Naive B cell (primary cell): Measurements from ENCODE around the gene TSSK3. TPM values are rescaled to one million over a fixed set of nuclear protein-coding genes. Genes with fewer than 3 reads are reported as not detected.
A peak's percentile ranks its signal among the peaks of the same experiment; 100 is the strongest.

Experiments
- ATAC-seq, 2 donors: fragments of 150-1000 bp; cut with Tn5 transposase; 2 replicates each; pipeline ENCODE4 v1.10.0; 2021; ENCODE audit warnings: low read depth in 2 of 2, mild to moderate bottlenecking in 2 of 2, moderate library complexity in 2 of 2
- DNase-seq: peaks from one replicate; pipeline ENCODE4 v3.0.0; 2022
- H3K27ac Mint-ChIP-seq, 6 donors: one replicate each; pipeline ENCODE4 v1.8.0; 2020 to 2022; ENCODE audit warnings: mild to moderate bottlenecking in 6 of 6, mixed read lengths in 6 of 6, moderate library complexity in 5 of 6, inconsistent platforms in 2 of 6
- H3K27me3 Mint-ChIP-seq, 3 donors: one replicate each; pipeline ENCODE4 v1.8.0; 2021 to 2022; ENCODE audit warnings: mixed read lengths in 3 of 3, mild to moderate bottlenecking in 1 of 3
- H3K36me3 Mint-ChIP-seq, 2 donors: one replicate each; pipeline ENCODE4 v1.8.0; 2020 to 2022; ENCODE audit warnings: mixed read lengths in 2 of 2, inconsistent platforms in 1 of 2, mild to moderate bottlenecking in 1 of 2
- H3K4me1 Mint-ChIP-seq, 3 donors: one replicate each; pipeline ENCODE4 v1.8.0; 2020 to 2022; ENCODE audit warnings: mixed read lengths in 3 of 3, inconsistent platforms in 1 of 3, mild to moderate bottlenecking in 1 of 3, moderate library complexity in 1 of 3
- H3K4me3 Mint-ChIP-seq, 8 donors: one replicate each; pipeline ENCODE4 v1.8.0; 2020 to 2022; ENCODE audit warnings: mild to moderate bottlenecking in 8 of 8, mixed read lengths in 8 of 8, moderate library complexity in 8 of 8, inconsistent platforms in 2 of 8
- H3K9me3 Mint-ChIP-seq, 7 donors: one replicate each; pipeline ENCODE4 v1.8.0; 2020 to 2022; ENCODE audit warnings: mixed read lengths in 7 of 7, mild to moderate bottlenecking in 5 of 7, inconsistent platforms in 2 of 7, moderate library complexity in 1 of 7
- polyA plus RNA-seq, 6 donors: library from polyadenylated mRNA; unstranded; fragments of 300-500 nt; fragmentation: Illumina TruSeq; gene quantifications; one replicate each; pipeline ENCODE4 v1.2.3, GENCODE V29; 2021; ENCODE audit warnings: low read depth in 6 of 6

Gene TSSK3
- polyA plus RNA-seq, 6 donors from 2014 or later: 0.30 to 4.8 (median 0.94) TPM

GRCh38 chr1:32405672-32406467, 43.5 kb downstream of the TSSK3 start:
- peaks cover 0 to 4% (median 0%) of the 10 kb centered on the region in 3 donors for H3K27me3 Mint-ChIP-seq
- DNase-seq (no peak), ATAC-seq (no peak)
- H3K9me3 Mint-ChIP-seq: no peaks in the 10 kb centered on the region
- no peaks in the 10 kb centered on the region for H3K36me3 Mint-ChIP-seq
- H3K4me1 Mint-ChIP-seq: peaks cover under 1 to 5% (median 1%) of the 10 kb centered on the region in 3 donors
- no peak overlapping the region for H3K27ac Mint-ChIP-seq
- no peak overlapping the region for H3K4me3 Mint-ChIP-seq

- Mint-ChIP-seq H3K36me3 (no peaks in the 10 kb centered on the region), H3K27ac (no peak overlapping the region), H3K9me3 (no peaks in the 10 kb centered on the region), H3K4me1 (no peaks in the 10 kb centered on the region), H3K4me3 (no peak overlapping the region), H3K27me3 (peaks cover under 1 to 4% (median 2%) of the 10 kb centered on the region in 3 donors)
- DNase-seq: no peak
- ATAC-seq: no peak
Observed at GRCh38 chr1:32406629-32407111, 44.3 kb downstream of the TSSK3 start.

- Mint-ChIP-seq H3K4me3 (no peak overlapping the region), H3K27ac (no peak overlapping the region), H3K36me3 (no peaks in the 10 kb centered on the region), H3K4me1 (peaks cover 0 to 4% (median 3%) of the 10 kb centered on the region in 3 donors), H3K9me3 (peaks cover 0 to 3% (median 0%) of the 10 kb centered on the region in 7 donors), H3K27me3 (peaks cover 12 to 26% (median 23%) of the 10 kb centered on the region in 3 donors)
- DNase-seq (no peak), ATAC-seq (no peak)
Observed at GRCh38 chr1:32411261-32411660, 48.9 kb downstream of the TSSK3 start.

GRCh38 chr1:32413507-32414185, 51.3 kb downstream of the TSSK3 start:
- ATAC-seq: peak; percentile 87 to 94

More at GRCh38 chr1:32413507-32414185, 51.3 kb downstream of the TSSK3 start:
- peaks cover 0 to 16% (median 5%) of the 10 kb centered on the region in 7 donors for H3K9me3 Mint-ChIP-seq
- H3K4me3 Mint-ChIP-seq: no peak overlapping the region
- no peaks in the 10 kb centered on the region for H3K36me3 Mint-ChIP-seq
- peaks cover 0 to 4% (median 3%) of the 10 kb centered on the region in 3 donors for H3K4me1 Mint-ChIP-seq
- peak; percentile 68 for DNase-seq
- peaks cover 12 to 31% (median 26%) of the 10 kb centered on the region in 3 donors for H3K27me3 Mint-ChIP-seq
- H3K27ac Mint-ChIP-seq: peak overlapping the region in 3 of 6 donors; percentile 10 to 19 (median 18)

Other genes with a start within 250 kb of the TSSK3 start
- 10 to 100 TPM; 12.0 to 29.8 (median 20.6) TPM for gene TXLNA, start 182.9 kb upstream of the TSSK3 start, polyA plus RNA-seq
- gene CCDC28B, start 161.9 kb upstream of the TSSK3 start, polyA plus RNA-seq: 10 to 100 TPM in 5 of 6 donors, 1 to 10 TPM in 1; 9.1 to 14.5 (median 12.3) TPM
- 1 to 10 TPM in 3 of 6 donors, under 1 TPM in 2, not detected in 1; 0.75 to 2.3 (median 1.4) TPM for gene IQCC, start 156.9 kb upstream of the TSSK3 start, polyA plus RNA-seq
- gene DCDC2B, start 153.4 kb upstream of the TSSK3 start, polyA plus RNA-seq: under 1 TPM in 2 of 6 donors, not detected in 4; 0.13 to 0.36 TPM
- gene TMEM234, start 140.2 kb upstream of the TSSK3 start, polyA plus RNA-seq: 10 to 100 TPM in 4 of 6 donors, 1 to 10 TPM in 1, not detected in 1; 6.8 to 12.0 (median 10.9) TPM
- gene EIF3I, start 140.1 kb upstream of the TSSK3 start, polyA plus RNA-seq: 100 to 1,000 TPM; 152 to 251 (median 180) TPM
- gene FAM167B, start 115.3 kb upstream of the TSSK3 start, polyA plus RNA-seq: under 1 TPM in 1 of 6 donors, not detected in 5; 0.42 TPM
- 100 to 1,000 TPM in 1 of 6 donors, 10 to 100 TPM in 5; 57.7 to 124 (median 61.1) TPM for gene LCK, start 111.3 kb upstream of the TSSK3 start, polyA plus RNA-seq
- gene HDAC1, start 70.5 kb upstream of the TSSK3 start, polyA plus RNA-seq: 100 to 1,000 TPM; 179 to 253 (median 204) TPM
- gene MARCKSL1, start 26.3 kb upstream of the TSSK3 start, polyA plus RNA-seq: 100 to 1,000 TPM; 171 to 297 (median 207) TPM
- 1 to 10 TPM in 1 of 6 donors, under 1 TPM in 4, not detected in 1; 0.24 to 1.2 (median 0.53) TPM for gene FAM229A, start 54 bp upstream of the TSSK3 start, polyA plus RNA-seq
- 10 to 100 TPM; 22.8 to 66.7 (median 44.0) TPM for gene BSDC1, start 31.9 kb downstream of the TSSK3 start, polyA plus RNA-seq
- not detected for gene ZBTB8B, start 102.5 kb downstream of the TSSK3 start, polyA plus RNA-seq
- not detected for gene ZBTB8A, start 176.9 kb downstream of the TSSK3 start, polyA plus RNA-seq